DND-41 (cell line): ENCODE data around the gene KIF25.

ENCODE experiments used
- EZH2 ChIP-seq: IDR thresholded peaks from 3 replicates; pipeline ENCODE4 v1.6.1; 2012; ENCODE audit warnings: borderline replicate concordance, low read depth, mild to moderate bottlenecking, moderate library complexity, low read length, inconsistent platforms; ENCODE audit not compliant: severe bottlenecking
- TF ChIP-seq, protein P1 (sequence below): IDR thresholded peaks from 2 replicates; pipeline ENCODE4 v1.5.1; 2012; ENCODE audit warnings: borderline replicate concordance, low read length, moderate library complexity, mild to moderate bottlenecking; ENCODE audit not compliant: poor library complexity, severe bottlenecking; ENCODE audit errors: extremely low read depth

DNA sequence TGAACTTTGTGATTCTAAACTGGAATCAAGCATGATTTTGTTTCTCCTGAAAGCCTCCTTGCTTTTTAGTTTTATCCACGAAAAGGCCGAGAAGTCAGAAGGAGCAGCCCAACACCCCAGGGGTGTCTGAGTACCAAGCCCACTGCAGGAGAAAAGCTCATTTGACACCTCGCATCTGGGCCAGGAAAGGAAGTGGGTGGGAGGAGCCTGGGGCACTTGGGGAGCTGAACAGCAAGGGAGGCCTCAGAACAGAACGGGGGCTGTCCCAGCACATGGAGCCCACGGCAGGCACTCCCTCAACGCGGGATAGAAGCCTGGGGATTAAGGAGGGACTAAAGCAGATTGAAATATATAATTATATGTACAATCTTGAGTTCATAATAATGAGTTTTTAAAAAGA, 6.6 kb downstream of the KIF25 start:
- TF ChIP-seq, protein P1, sequence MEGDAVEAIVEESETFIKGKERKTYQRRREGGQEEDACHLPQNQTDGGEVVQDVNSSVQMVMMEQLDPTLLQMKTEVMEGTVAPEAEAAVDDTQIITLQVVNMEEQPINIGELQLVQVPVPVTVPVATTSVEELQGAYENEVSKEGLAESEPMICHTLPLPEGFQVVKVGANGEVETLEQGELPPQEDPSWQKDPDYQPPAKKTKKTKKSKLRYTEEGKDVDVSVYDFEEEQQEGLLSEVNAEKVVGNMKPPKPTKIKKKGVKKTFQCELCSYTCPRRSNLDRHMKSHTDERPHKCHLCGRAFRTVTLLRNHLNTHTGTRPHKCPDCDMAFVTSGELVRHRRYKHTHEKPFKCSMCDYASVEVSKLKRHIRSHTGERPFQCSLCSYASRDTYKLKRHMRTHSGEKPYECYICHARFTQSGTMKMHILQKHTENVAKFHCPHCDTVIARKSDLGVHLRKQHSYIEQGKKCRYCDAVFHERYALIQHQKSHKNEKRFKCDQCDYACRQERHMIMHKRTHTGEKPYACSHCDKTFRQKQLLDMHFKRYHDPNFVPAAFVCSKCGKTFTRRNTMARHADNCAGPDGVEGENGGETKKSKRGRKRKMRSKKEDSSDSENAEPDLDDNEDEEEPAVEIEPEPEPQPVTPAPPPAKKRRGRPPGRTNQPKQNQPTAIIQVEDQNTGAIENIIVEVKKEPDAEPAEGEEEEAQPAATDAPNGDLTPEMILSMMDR = no peak
- TF ChIP-seq EZH2 = no peak
